ENCODE measurements around the gene KCNE4. TPM values are rescaled to one million over a fixed set of nuclear protein-coding genes. Genes with fewer than 3 reads are reported as not detected.

Gene KCNE4
- total RNA-seq, 1 donor from 2014 or later: 3.2 TPM

DNA sequence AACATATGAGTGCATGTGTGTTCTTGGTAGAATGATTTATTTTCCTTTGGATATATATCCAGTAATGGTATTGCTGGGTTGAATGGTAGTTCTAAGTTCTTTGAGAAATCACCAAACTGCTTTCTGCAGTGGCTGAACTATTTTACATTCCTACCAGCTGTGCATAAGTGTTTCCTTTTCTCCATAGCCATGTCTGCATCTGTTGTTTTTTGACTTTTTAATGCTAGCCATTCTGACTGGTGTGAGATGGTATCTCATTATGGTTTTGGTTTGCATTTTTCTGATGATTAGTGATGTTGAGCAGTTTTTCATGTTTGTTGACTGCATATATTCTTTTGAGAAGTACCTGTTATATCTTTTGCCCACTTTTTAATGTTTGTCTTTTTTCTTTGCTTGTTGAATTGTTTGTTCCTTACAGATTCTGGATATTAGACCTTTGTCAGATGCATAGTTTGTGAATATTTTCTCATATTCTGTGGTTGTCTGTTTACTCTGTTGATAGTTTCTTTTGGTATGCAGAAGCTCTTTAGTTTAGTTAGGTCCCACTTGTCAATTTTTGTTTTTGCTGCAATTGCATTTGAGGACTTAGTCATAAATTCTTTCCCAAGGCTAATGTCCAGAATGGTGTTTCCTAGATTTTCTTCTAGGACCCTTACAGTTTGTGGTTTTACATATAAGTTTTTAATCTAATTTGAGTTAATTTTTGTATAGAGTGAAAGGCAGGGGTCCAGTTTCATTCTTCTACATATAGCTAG lies 17.6 kb upstream of the KCNE4 start:
- Mint-ChIP-seq H3K9me3 (no peaks in the 10 kb centered on the region), H3K4me1 (ENCODE audit: unreplicated experiment) (peaks cover 11% of the 10 kb centered on the region), H3K4me3 (no peak overlapping the region), H3K27ac (no peak overlapping the region), H3K36me3 (no peaks in the 10 kb centered on the region), H3K27me3 (no peaks in the 10 kb centered on the region)
- DNase-seq (ENCODE audit: extremely low spot score, unreplicated experiment): no peak
- TF ChIP-seq, protein P1, sequence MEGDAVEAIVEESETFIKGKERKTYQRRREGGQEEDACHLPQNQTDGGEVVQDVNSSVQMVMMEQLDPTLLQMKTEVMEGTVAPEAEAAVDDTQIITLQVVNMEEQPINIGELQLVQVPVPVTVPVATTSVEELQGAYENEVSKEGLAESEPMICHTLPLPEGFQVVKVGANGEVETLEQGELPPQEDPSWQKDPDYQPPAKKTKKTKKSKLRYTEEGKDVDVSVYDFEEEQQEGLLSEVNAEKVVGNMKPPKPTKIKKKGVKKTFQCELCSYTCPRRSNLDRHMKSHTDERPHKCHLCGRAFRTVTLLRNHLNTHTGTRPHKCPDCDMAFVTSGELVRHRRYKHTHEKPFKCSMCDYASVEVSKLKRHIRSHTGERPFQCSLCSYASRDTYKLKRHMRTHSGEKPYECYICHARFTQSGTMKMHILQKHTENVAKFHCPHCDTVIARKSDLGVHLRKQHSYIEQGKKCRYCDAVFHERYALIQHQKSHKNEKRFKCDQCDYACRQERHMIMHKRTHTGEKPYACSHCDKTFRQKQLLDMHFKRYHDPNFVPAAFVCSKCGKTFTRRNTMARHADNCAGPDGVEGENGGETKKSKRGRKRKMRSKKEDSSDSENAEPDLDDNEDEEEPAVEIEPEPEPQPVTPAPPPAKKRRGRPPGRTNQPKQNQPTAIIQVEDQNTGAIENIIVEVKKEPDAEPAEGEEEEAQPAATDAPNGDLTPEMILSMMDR (conservative IDR thresholded peaks at IDR 0.05): no peak

DNA sequence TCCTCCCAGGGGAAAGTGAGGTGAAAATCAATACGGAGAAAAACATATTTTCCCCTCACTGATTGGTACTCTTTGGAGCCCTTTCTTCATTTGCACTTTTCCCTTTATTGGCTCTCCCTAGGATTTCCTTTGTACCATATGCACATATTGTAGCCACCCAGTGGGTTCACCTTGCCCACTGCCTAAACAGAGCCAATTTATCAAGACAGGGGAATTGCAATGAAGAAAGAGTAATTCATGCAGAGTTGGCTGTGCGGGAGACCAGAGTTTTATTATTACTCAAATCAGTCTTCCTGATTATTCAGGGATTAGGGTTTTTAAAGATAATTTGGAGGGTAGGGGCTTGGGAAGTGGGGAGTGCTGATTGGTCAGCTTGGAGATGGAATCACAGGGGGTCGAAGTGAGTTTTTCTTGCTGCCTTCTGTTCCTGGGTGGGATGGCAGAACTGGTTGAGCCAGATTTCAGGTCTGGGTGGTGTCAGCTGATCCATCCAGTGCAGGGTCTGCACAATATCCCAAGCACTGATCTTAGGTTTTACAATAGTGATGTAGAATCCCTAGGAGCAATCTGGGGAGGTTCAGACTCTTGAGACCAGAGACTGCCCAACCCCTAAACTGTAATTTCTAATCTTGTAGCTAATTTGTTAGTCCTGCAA lies 15.1 kb upstream of the KCNE4 start:
- no peaks in the 10 kb centered on the region for H3K36me3 Mint-ChIP-seq
- peak overlapping the region; percentile 32 for H3K27ac Mint-ChIP-seq
- TF ChIP-seq, protein P1 (conservative IDR thresholded peaks at IDR 0.05): no peak
- H3K4me3 Mint-ChIP-seq: no peak overlapping the region
- H3K9me3 Mint-ChIP-seq: peaks cover 3% of the 10 kb centered on the region
- peaks cover 23% of the 10 kb centered on the region for H3K4me1 Mint-ChIP-seq (ENCODE audit: unreplicated experiment)
- no peak for DNase-seq (ENCODE audit: extremely low spot score, unreplicated experiment)
- no peaks in the 10 kb centered on the region for H3K27me3 Mint-ChIP-seq

DNA sequence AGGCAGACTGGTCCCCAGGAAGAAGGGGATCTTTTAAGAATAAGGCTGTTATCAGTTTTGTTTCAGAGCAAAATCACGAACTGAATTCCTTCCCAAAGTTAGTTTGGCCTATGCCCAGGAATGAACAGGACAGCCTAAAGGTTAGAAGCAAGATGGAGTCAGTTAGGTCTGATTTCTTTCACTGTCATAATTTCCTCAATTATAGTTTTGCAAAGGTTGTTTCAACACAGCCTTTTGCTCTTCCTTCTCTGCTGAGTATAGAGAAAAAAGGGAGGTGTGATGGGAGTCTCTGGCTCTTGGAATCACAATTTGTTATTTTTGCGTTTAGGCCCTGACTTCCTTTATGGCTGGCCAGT lies 14.6 kb upstream of the KCNE4 start:
- H3K4me1 Mint-ChIP-seq (ENCODE audit: unreplicated experiment): peaks cover 27% of the 10 kb centered on the region
- H3K27ac Mint-ChIP-seq: no peak overlapping the region
- peaks cover 3% of the 10 kb centered on the region for H3K9me3 Mint-ChIP-seq
- H3K27me3 Mint-ChIP-seq: no peaks in the 10 kb centered on the region
- DNase-seq (ENCODE audit: extremely low spot score, unreplicated experiment): no peak
- H3K4me3 Mint-ChIP-seq: no peak overlapping the region
- TF ChIP-seq, protein P1 (conservative IDR thresholded peaks at IDR 0.05): no peak
- no peaks in the 10 kb centered on the region for H3K36me3 Mint-ChIP-seq

DNA sequence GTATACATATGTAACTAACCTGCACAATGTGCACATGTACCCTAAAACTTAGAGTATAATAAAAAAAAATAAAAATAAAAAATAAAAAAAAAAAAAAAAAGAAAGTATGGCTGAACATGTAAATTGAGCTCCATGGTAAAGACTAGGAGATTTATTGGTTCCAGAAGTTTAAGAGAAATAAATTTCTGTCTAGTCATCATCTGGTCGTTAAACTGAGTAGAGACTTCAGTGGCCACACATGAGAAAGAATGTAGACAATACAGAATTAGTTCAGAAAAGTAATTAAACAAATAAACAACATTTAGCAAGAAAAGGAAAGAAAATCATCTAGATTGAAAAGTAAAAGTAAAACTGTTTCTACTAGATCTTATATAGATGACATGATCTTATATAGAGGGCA lies 12.4 kb upstream of the KCNE4 start:
- peaks cover 30% of the 10 kb centered on the region for H3K4me1 Mint-ChIP-seq (ENCODE audit: unreplicated experiment)
- H3K27ac Mint-ChIP-seq: no peak overlapping the region
- peak overlapping the region; percentile 35 for H3K4me3 Mint-ChIP-seq
- H3K27me3 Mint-ChIP-seq: no peaks in the 10 kb centered on the region
- H3K36me3 Mint-ChIP-seq: no peaks in the 10 kb centered on the region
- DNase-seq (ENCODE audit: extremely low spot score, unreplicated experiment): no peak
- TF ChIP-seq, protein P1 (conservative IDR thresholded peaks at IDR 0.05): no peak
- H3K9me3 Mint-ChIP-seq: peaks cover 7% of the 10 kb centered on the region

DNA sequence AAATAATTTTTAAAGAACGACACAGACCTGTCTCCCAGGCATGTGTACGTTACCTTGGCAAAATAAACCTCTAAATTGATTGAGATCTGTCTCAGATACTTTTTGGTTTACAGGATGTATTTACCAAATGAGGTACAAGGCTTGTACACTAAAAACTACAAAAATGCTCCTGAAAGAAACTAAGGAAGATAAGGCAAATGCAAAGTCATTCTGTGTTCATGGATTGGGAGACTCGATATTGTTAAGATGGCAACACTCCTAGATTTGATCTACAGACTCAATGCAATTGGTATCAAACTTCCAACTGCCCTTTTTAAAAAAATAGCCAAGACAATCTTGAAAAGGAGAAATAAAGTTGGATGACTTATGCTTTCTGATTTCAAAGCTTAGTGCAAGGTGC lies 11.5 kb upstream of the KCNE4 start:
- peak overlapping the region; percentile 59 for H3K27ac Mint-ChIP-seq
- no peaks in the 10 kb centered on the region for H3K27me3 Mint-ChIP-seq
- peaks cover 30% of the 10 kb centered on the region for H3K4me1 Mint-ChIP-seq (ENCODE audit: unreplicated experiment)
- H3K9me3 Mint-ChIP-seq: peaks cover 7% of the 10 kb centered on the region
- no peak for DNase-seq (ENCODE audit: extremely low spot score, unreplicated experiment)
- no peaks in the 10 kb centered on the region for H3K36me3 Mint-ChIP-seq
- no peak overlapping the region for H3K4me3 Mint-ChIP-seq
- TF ChIP-seq, protein P1 (conservative IDR thresholded peaks at IDR 0.05): no peak
